SK-N-MC (cell line): ENCODE measurements around the gene C1GALT1C1L.
"Not testable (repeated sequence)": the region's sequence is repeated elsewhere in the genome, so short reads cannot be mapped to it uniquely, and the experiment has no call there.

Experiments
- DNase-seq: peaks from one replicate; pipeline ENCODE4 v3.0.0-alpha.2; 2011; ENCODE audit warnings: low read depth, low spot score
- H3K27ac ChIP-seq: fragments of 200-600 bp; sonication (generic); 2 replicates; pipeline ENCODE4 v1.5.1; 2016; ENCODE audit warnings: mixed run types
- H3K36me3 ChIP-seq: fragments of 200-600 bp; sonication (generic); 2 replicates; pipeline ENCODE4 v1.6.1; 2017; ENCODE audit warnings: antibody characterized with exemption, low read length, mixed read lengths; ENCODE audit not compliant: insufficient read depth
- H3K4me3 ChIP-seq: fragments of 200-600 bp; sonication (generic); 2 replicates; pipeline ENCODE4 v1.5.1; 2016
- H3K9ac ChIP-seq: fragments of 200-600 bp; sonication (generic); 2 replicates; pipeline ENCODE4 v1.8.0; 2017; ENCODE audit warnings: mixed run types, mixed read lengths; ENCODE audit not compliant: insufficient read length
- H3K9me3 ChIP-seq: fragments of 200-600 bp; sonication (generic); 2 replicates; pipeline ENCODE4 v1.6.1; 2017; ENCODE audit warnings: low read depth, mild to moderate bottlenecking, antibody characterized with exemption, low read length, moderate library complexity, mixed read lengths
- EZH2 ChIP-seq: fragments of 200-600 bp; sonication (generic); IDR thresholded peaks from one replicate; pipeline ENCODE4 v1.6.1; 2017; ENCODE audit warnings: antibody characterized with exemption
- FOXP2 ChIP-seq: optimal IDR thresholded peaks from 2 replicates; pipeline ENCODE3; 2011; ENCODE audit warnings: mild to moderate bottlenecking, moderate library complexity; ENCODE audit not compliant: insufficient read depth; ENCODE audit errors: extremely low read length, control extremely low read depth
- POLR2AphosphoS5 ChIP-seq: IDR thresholded peaks from 2 replicates; pipeline ENCODE4 v1.6.1; 2012; ENCODE audit warnings: mild to moderate bottlenecking, low read depth, low read length, borderline replicate concordance

The C1GALT1C1L gene

GRCh38 chr2:43708891-43709290 is 32.7 kb upstream of the C1GALT1C1L start:
- no peak overlapping the region for H3K9ac ChIP-seq
- no peak overlapping the region for H3K27ac ChIP-seq
- TF ChIP-seq POLR2AphosphoS5 (no peak), FOXP2 (no peak), EZH2 (no peak)
- no peaks in the 10 kb centered on the region for H3K36me3 ChIP-seq
- H3K9me3 ChIP-seq = no peaks in the 10 kb centered on the region
- no peak overlapping the region for H3K4me3 ChIP-seq
- DNase-seq = no peak

- DNase-seq = no peak
- Histone ChIP-seq H3K9ac (no peak overlapping the region), H3K36me3 (no peaks in the 10 kb centered on the region), H3K9me3 (no peaks in the 10 kb centered on the region), H3K27ac (no peak overlapping the region), H3K4me3 (no peak overlapping the region)
- no peak for TF ChIP-seq FOXP2
- no peak for TF ChIP-seq POLR2AphosphoS5
- no peak for TF ChIP-seq EZH2
These were observed 31.9 kb upstream of the C1GALT1C1L start for GRCh38 chr2:43708178-43708577.

- TF ChIP-seq POLR2AphosphoS5 (no peak), EZH2 (no peak), FOXP2 (no peak)
These were observed 31.2 kb upstream of the C1GALT1C1L start for GRCh38 chr2:43707255-43708015.

GRCh38 chr2:43701111-43701510 is 24.9 kb upstream of the C1GALT1C1L start:
- Histone ChIP-seq H3K36me3 (no peaks in the 10 kb centered on the region), H3K27ac (no peak overlapping the region), H3K9me3 (no peaks in the 10 kb centered on the region), H3K9ac (no peak overlapping the region), H3K4me3 (no peak overlapping the region)
- no peak for DNase-seq
- TF ChIP-seq FOXP2 (no peak), EZH2 (no peak), POLR2AphosphoS5 (no peak)

More at GRCh38 chr2:43707255-43708015, 31.2 kb upstream of the C1GALT1C1L start:
- Histone ChIP-seq H3K9me3 (no peaks in the 10 kb centered on the region), H3K36me3 (no peaks in the 10 kb centered on the region), H3K9ac (no peak overlapping the region), H3K27ac (no peak overlapping the region), H3K4me3 (no peak overlapping the region)
- no peak for DNase-seq

- Histone ChIP-seq H3K36me3 (no peaks in the 10 kb centered on the region), H3K9ac (no peak overlapping the region), H3K27ac (no peak overlapping the region), H3K4me3 (no peak overlapping the region), H3K9me3 (no peaks in the 10 kb centered on the region)
- DNase-seq = no peak
- TF ChIP-seq FOXP2 (no peak), EZH2 (no peak), POLR2AphosphoS5 (no peak)
These were observed 23.5 kb upstream of the C1GALT1C1L start for GRCh38 chr2:43699761-43700160.

GRCh38 chr2:43698140-43698539 is 21.9 kb upstream of the C1GALT1C1L start:
- not testable (repeated sequence) for H3K9me3 ChIP-seq, H3K36me3 ChIP-seq, H3K27ac ChIP-seq, H3K9ac ChIP-seq, H3K4me3 ChIP-seq, DNase-seq

- H3K27ac ChIP-seq = no peak overlapping the region
- H3K9ac ChIP-seq = no peak overlapping the region
- H3K36me3 ChIP-seq = no peaks in the 10 kb centered on the region
- no peaks in the 10 kb centered on the region for H3K9me3 ChIP-seq
- TF ChIP-seq EZH2 = no peak
- no peak for TF ChIP-seq FOXP2
- TF ChIP-seq POLR2AphosphoS5 = no peak
- no peak for DNase-seq
- no peak overlapping the region for H3K4me3 ChIP-seq
These were observed 16.3 kb upstream of the C1GALT1C1L start for GRCh38 chr2:43692428-43692994.

- H3K4me3 ChIP-seq = no peak overlapping the region
- no peak overlapping the region for H3K27ac ChIP-seq
- TF ChIP-seq POLR2AphosphoS5 (no peak), EZH2 (no peak), FOXP2 (no peak)
- no peak for DNase-seq
- H3K9ac ChIP-seq = no peak overlapping the region
- H3K9me3 ChIP-seq = no peaks in the 10 kb centered on the region
- no peaks in the 10 kb centered on the region for H3K36me3 ChIP-seq
These were observed 13.8 kb upstream of the C1GALT1C1L start for GRCh38 chr2:43689999-43690398.

- Histone ChIP-seq H3K9me3 (no peaks in the 10 kb centered on the region), H3K36me3 (no peaks in the 10 kb centered on the region), H3K9ac (no peak overlapping the region), H3K4me3 (no peak overlapping the region), H3K27ac (no peak overlapping the region)
- DNase-seq = no peak
- no peak for TF ChIP-seq EZH2
- no peak for TF ChIP-seq FOXP2
- TF ChIP-seq POLR2AphosphoS5 = no peak
These were observed 9.1 kb upstream of the C1GALT1C1L start for GRCh38 chr2:43685357-43685756.

GRCh38 chr2:43677783-43678182 is 1.6 kb upstream of the C1GALT1C1L start:
- not testable (repeated sequence) for DNase-seq, H3K9me3 ChIP-seq, H3K36me3 ChIP-seq, H3K9ac ChIP-seq, H3K27ac ChIP-seq, H3K4me3 ChIP-seq
